ENCODE measurements around the gene PORCN.

DNA sequence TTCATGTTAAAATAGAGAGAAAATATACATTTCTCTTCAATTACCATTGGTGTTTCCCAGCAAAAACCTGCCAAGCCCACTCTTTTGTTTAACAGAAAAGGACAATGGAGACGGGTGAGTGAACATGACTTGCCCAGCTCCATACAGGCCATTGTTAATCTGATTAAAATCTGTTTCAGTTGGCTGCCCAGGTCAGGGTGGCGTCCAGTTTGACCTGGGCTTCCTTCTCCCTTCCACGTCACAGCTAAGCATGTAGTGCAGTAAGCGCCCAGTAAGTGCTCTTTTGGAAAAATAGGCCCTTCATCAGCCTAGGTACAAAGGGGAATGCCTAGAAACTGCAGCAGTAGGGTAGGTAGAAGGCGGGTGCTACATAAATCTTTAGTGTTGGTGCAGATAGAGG lies 1.5 kb upstream of the PORCN start:
- no peak for TF ChIP-seq POLR2AphosphoS5 (IDR thresholded peaks at IDR 0.05; ENCODE audit: control insufficient read depth, insufficient read depth, low read depth, low read length)
- no peak for TF ChIP-seq KLF10 (CRISPR knock-in tag; IDR thresholded peaks at IDR 0.05)
- TF ChIP-seq, protein P1, sequence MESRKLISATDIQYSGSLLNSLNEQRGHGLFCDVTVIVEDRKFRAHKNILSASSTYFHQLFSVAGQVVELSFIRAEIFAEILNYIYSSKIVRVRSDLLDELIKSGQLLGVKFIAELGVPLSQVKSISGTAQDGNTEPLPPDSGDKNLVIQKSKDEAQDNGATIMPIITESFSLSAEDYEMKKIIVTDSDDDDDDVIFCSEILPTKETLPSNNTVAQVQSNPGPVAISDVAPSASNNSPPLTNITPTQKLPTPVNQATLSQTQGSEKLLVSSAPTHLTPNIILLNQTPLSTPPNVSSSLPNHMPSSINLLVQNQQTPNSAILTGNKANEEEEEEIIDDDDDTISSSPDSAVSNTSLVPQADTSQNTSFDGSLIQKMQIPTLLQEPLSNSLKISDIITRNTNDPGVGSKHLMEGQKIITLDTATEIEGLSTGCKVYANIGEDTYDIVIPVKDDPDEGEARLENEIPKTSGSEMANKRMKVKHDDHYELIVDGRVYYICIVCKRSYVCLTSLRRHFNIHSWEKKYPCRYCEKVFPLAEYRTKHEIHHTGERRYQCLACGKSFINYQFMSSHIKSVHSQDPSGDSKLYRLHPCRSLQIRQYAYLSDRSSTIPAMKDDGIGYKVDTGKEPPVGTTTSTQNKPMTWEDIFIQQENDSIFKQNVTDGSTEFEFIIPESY (CRISPR knock-in tag; IDR thresholded peaks at IDR 0.05) = no peak
- no peak for TF ChIP-seq EGR1 (conservative IDR thresholded peaks at IDR 0.05)
- TF ChIP-seq, protein P2, sequence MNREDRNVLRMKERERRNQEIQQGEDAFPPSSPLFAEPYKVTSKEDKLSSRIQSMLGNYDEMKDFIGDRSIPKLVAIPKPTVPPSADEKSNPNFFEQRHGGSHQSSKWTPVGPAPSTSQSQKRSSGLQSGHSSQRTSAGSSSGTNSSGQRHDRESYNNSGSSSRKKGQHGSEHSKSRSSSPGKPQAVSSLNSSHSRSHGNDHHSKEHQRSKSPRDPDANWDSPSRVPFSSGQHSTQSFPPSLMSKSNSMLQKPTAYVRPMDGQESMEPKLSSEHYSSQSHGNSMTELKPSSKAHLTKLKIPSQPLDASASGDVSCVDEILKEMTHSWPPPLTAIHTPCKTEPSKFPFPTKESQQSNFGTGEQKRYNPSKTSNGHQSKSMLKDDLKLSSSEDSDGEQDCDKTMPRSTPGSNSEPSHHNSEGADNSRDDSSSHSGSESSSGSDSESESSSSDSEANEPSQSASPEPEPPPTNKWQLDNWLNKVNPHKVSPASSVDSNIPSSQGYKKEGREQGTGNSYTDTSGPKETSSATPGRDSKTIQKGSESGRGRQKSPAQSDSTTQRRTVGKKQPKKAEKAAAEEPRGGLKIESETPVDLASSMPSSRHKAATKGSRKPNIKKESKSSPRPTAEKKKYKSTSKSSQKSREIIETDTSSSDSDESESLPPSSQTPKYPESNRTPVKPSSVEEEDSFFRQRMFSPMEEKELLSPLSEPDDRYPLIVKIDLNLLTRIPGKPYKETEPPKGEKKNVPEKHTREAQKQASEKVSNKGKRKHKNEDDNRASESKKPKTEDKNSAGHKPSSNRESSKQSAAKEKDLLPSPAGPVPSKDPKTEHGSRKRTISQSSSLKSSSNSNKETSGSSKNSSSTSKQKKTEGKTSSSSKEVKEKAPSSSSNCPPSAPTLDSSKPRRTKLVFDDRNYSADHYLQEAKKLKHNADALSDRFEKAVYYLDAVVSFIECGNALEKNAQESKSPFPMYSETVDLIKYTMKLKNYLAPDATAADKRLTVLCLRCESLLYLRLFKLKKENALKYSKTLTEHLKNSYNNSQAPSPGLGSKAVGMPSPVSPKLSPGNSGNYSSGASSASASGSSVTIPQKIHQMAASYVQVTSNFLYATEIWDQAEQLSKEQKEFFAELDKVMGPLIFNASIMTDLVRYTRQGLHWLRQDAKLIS (CRISPR knock-in tag; IDR thresholded peaks at IDR 0.05) = no peak
- TF ChIP-seq FOS (IDR thresholded peaks at IDR 0.05; ENCODE audit: extremely low read depth, insufficient read length) = no peak
- no peak for TF ChIP-seq SP2 (IDR thresholded peaks at IDR 0.05; ENCODE audit: extremely low read depth, low read depth, low read length, poor library complexity, severe bottlenecking)
- TF ChIP-seq ZNF3 (CRISPR knock-in tag; IDR thresholded peaks at IDR 0.05) = no peak
- TF ChIP-seq ZNF24 (IDR thresholded peaks at IDR 0.05) = no peak
- TF ChIP-seq MAFK (IDR thresholded peaks at IDR 0.05; ENCODE audit: low read length) = no peak
